HUES64 (cell line): ENCODE data around the gene LRRC39. TPM values are rescaled to one million over a fixed set of nuclear protein-coding genes. Genes with fewer than 3 reads are reported as not detected.
"Not testable (repeated sequence)": the region's sequence is repeated elsewhere in the genome, so short reads cannot be mapped to it uniquely, and the experiment has no call there.

Experiments used
- H3K27ac ChIP-seq: 2 replicates; pipeline ENCODE4 v1.7.0; 2013; ENCODE audit warnings: low read depth, low read length, inconsistent platforms
- H3K27me3 ChIP-seq: 2 replicates; pipeline ENCODE4 v1.6.1; 2013; ENCODE audit warnings: mild to moderate bottlenecking, low read length; ENCODE audit not compliant: insufficient read depth
- H3K36me3 ChIP-seq: 2 replicates; pipeline ENCODE4 v1.6.1; 2013; ENCODE audit warnings: mild to moderate bottlenecking, low read length; ENCODE audit not compliant: insufficient read depth
- H3K4me1 ChIP-seq: 2 replicates; pipeline ENCODE4 v1.6.1; 2013; ENCODE audit warnings: mild to moderate bottlenecking, low read length, moderate library complexity; ENCODE audit not compliant: insufficient read depth
- H3K4me3 ChIP-seq: 2 replicates; pipeline ENCODE4 v1.5.1; 2013; ENCODE audit warnings: mild to moderate bottlenecking, low read length, moderate library complexity
- H3K9ac ChIP-seq: 2 replicates; pipeline ENCODE4 v1.6.1; 2013; ENCODE audit warnings: mild to moderate bottlenecking, low read depth, low read length
- H3K9me3 ChIP-seq: 2 replicates; pipeline ENCODE4 v1.6.1; 2013; ENCODE audit warnings: low read depth, low read length; ENCODE audit not compliant: insufficient read depth
- WGBS: fragments of 150-250, 120-280 bp; methylation state at CpG from one replicate; pipeline ENCODE4 v1.1.7; 2013; ENCODE audit warnings: missing lambda C conversion rate; 5-methylcytosine and 5-hydroxymethylcytosine counted together
- polyA plus RNA-seq, 2 experiments: library from polyadenylated mRNA; stranded (reverse); fragments of 50-300 nt; gene quantifications; one replicate each; pipeline ENCODE4 v1.2.3, GENCODE V29; 2013

LRRC39 gene
- 0.45 TPM for polyA plus RNA-seq (2013, experiment 1 of 2)
- 0.38 TPM for polyA plus RNA-seq (2013, experiment 2 of 2)

DNA sequence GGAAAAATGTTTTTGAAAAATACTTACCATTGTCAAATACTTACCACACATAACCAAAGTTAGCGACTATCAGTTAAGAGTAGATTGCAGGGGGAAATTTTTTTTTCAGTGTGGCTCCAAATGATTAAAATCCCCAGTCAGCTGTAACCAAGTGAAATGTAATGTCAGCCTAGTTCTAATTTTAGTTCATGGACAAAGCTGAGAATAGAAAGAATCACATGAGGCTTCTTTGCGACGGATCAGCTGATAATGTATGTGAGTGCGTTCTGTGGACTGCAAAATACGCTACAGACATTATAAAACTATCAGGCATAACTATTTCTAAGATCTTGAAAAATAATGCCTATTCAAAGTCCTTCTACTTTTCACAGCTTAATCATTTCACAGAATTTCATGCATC, at the start of gene LRRC39:
Gene LRRC39, minus strand, starts transcription at position 166 of the 400 bp plus-strand sequence. CDS start 9,740 bp downstream, outside the sequence.
- Histone ChIP-seq H3K4me1 (no peaks in the 10 kb centered on the region), H3K4me3 (no peak within 1 kb of the TSS), H3K9ac (no peak within 1 kb of the TSS), H3K27me3 (no peaks in the 10 kb centered on the region), H3K36me3 (no peaks in the 10 kb centered on the region), H3K27ac (no peak within 1 kb of the TSS), H3K9me3 (no peaks in the 10 kb centered on the region)
- 94% methylated on average over 2 of the region's 5 CpGs for WGBS

DNA sequence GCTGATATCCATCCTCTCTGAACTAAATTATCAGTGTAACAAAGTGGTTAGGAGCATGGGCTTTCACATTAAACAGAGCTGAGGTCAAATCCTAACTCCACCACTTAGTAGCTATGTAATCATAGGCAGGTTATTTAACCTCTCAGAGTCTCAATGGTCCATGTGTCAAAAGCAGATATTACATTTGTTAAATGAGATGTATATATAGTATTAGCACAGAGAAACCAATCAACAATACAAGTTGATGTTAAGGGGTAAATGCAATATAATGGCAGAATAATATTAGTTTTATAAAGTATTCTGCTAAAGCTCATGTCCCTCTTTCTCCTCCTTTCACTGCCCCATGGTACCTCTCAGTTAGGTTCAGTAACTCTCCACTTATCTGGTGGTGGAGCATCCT, 44.4 kb upstream of the LRRC39 start:
- Histone ChIP-seq H3K9ac (no peak overlapping the region), H3K36me3 (peaks cover 35% of the 10 kb centered on the region), H3K4me3 (no peak overlapping the region)

DNA sequence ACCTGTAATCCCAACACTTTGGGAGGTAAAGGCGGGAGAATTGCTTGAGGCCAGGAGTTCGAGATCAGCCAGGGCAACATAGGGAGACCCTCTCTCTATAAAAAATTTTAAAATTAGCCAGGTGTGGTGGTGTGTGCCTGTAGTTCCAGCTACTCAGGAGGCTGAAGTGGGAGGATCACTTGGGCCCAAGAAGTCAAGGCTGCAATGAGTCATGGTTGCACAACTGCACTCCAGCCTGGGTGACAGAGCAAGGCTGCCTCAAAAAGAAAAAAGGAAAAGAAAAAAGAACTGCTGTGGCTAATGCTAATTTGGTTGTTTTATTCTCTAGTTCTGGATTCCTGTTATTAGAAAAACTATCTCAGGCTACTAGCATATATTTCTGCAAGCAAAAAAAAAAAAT, 41.8 kb upstream of the LRRC39 start:
- Histone ChIP-seq H3K4me3 (no peak overlapping the region), H3K36me3 (peaks cover 56% of the 10 kb centered on the region), H3K9ac (no peak overlapping the region), H3K27ac (no peak overlapping the region), H3K27me3 (no peaks in the 10 kb centered on the region), H3K4me1 (no peaks in the 10 kb centered on the region), H3K9me3 (no peaks in the 10 kb centered on the region)
- WGBS: 93% methylated on average over 2 of the region's 2 CpGs

More for the DNA sequence above, 44.4 kb upstream of the LRRC39 start:
- Histone ChIP-seq H3K27ac (no peak overlapping the region), H3K27me3 (no peaks in the 10 kb centered on the region), H3K9me3 (no peaks in the 10 kb centered on the region), H3K4me1 (no peaks in the 10 kb centered on the region)

DNA sequence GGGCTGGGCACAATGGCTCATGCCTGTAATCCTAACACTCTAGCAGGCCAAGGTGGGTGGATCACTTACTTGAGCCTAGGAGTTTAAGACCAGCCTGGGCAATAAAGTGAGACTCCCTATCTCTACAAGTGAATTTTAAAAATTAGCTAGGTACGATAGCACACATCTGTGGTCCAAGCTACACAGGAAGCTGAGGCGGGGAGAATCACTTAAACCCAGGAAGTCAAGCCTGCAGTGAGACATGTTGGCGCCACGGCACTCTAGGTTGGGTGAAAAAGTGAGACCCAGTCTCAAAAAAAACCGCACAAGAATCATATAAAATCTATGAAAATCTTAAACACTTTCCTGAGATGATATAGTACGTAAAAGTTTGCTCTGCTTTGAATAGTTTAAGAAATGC, 41.4 kb upstream of the LRRC39 start:
- no peaks in the 10 kb centered on the region for H3K27me3 ChIP-seq
- no peaks in the 10 kb centered on the region for H3K4me1 ChIP-seq
- 79% methylated on average over 6 of the region's 6 CpGs for WGBS
- no peak overlapping the region for H3K9ac ChIP-seq
- peaks cover 60% of the 10 kb centered on the region for H3K36me3 ChIP-seq
- no peaks in the 10 kb centered on the region for H3K9me3 ChIP-seq
- H3K27ac ChIP-seq: no peak overlapping the region
- H3K4me3 ChIP-seq: no peak overlapping the region

DNA sequence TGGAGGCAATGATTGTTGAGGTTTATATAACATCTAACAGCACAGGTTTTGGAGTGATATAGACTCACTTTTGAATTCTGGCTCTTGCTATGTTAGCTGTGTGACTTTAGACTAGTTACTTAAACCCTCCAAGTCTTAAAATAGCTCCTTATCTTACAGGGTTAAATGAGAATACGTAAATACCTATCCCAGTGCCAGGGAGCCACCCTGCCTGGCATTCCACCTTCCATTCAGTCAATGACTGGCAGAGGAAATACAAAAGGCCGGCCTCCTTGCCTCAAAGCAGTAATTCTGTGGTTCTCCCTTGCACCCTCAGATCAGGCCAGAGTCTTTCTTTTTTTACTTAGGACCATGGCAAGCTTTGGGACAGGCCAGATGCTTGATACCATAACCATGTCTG, 39.8 kb upstream of the LRRC39 start:
- 94% methylated on average over 2 of the region's 2 CpGs for WGBS

DNA sequence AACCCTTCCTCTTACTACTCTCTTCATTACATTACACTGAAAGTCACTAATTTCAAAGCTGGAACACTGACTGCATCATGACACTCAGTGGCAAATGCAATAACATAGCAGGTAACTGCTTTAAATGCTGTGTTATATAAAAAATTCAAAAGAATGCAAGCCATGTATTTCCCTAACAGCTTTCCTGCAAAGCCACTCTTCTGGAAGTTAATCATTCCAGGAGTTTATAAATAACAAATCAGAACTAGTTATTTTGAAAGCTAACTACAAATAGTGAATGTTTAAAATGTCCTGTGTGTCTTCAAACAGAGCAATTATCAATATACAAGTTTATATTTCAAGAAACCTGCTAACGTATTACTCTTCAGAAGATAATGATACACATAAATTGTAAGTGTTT, 37.0 kb upstream of the LRRC39 start:
- Histone ChIP-seq H3K27ac (no peak overlapping the region), H3K36me3 (peaks cover 87% of the 10 kb centered on the region), H3K27me3 (no peaks in the 10 kb centered on the region), H3K4me1 (no peaks in the 10 kb centered on the region), H3K9me3 (no peaks in the 10 kb centered on the region), H3K9ac (no peak overlapping the region), H3K4me3 (no peak overlapping the region)
- no CpG with 5 or more reads among the region's 1 CpG for WGBS

More for the DNA sequence above, 39.8 kb upstream of the LRRC39 start:
- Histone ChIP-seq H3K4me3 (no peak overlapping the region), H3K9ac (no peak overlapping the region), H3K9me3 (no peaks in the 10 kb centered on the region), H3K27me3 (no peaks in the 10 kb centered on the region), H3K36me3 (peaks cover 73% of the 10 kb centered on the region), H3K4me1 (no peaks in the 10 kb centered on the region), H3K27ac (no peak overlapping the region)

DNA sequence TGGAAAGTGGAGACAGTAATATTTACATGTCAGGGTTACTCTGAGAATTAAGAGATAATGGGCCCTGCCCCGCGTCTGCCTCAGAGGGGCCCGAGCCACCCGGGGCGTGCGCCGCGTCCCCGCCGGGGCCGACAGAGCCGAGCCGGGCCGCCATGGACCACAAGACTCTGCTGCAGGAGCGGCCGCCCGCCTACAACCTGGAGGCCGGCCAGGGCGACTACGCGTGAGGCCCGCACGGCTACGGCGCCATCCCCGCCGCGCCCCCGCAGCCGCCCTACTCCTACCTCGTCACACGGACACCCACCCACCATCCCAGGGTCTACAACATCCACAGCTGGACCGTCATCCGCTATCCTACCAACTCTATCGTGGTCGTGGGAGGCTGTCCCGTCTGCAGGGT, 35.1 kb upstream of the LRRC39 start:
- Histone ChIP-seq H3K9me3 (no peaks in the 10 kb centered on the region), H3K9ac (no peak overlapping the region), H3K36me3 (peaks cover 89% of the 10 kb centered on the region), H3K4me1 (no peaks in the 10 kb centered on the region), H3K27me3 (no peaks in the 10 kb centered on the region), H3K27ac (no peak overlapping the region), H3K4me3 (no peak overlapping the region)
- WGBS: 97% methylated on average over 37 of the region's 37 CpGs

DNA sequence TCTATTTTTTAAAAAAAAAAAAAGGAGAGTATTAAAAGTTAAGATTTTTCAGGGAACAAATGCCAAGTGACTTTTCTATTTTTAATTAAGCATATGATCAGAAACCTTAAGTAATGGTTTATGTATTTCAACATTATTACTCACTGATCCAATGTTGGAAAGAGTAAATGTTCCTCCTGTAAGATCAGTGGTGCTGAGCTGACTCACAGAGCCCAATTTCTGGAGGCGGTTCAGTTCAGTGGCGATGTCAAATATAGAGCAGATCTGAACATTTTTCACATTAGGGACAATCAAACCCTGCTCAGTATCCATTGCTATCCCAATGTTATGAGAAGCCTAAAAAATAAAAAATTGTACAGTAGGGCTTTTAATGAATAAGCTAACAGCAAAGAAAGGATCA, 28.2 kb upstream of the LRRC39 start:
- no peak overlapping the region for H3K4me3 ChIP-seq
- no peaks in the 10 kb centered on the region for H3K27me3 ChIP-seq
- H3K36me3 ChIP-seq: peaks cover 59% of the 10 kb centered on the region
- no peaks in the 10 kb centered on the region for H3K4me1 ChIP-seq
- H3K9ac ChIP-seq: no peak overlapping the region
- WGBS: 98% methylated on average over 2 of the region's 2 CpGs
- H3K27ac ChIP-seq: no peak overlapping the region
- H3K9me3 ChIP-seq: peaks cover 4% of the 10 kb centered on the region; the same call in 1 of the 2 replicates

DNA sequence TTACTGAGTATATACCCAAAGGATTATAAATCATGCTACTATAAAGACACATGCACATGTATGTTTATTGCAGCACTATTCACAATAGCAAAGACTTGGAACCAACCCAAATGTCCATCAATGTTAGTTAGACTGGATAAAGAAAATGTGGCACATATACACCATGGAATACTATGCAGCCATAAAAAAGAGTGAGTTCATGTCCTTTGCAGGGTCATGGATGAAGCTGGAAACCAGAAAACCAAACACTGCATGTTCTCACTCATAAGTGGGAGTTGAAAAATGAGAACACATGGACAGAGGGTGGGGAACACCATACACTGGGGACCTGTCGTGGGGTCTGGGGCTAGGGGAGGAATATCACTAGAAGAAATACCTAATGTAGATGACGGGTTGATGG, 27.5 kb upstream of the LRRC39 start:
- H3K27me3 ChIP-seq, H3K4me1 ChIP-seq, H3K9ac ChIP-seq, H3K27ac ChIP-seq, H3K9me3 ChIP-seq, H3K4me3 ChIP-seq: not testable (repeated sequence)
- 96% methylated on average over 2 of the region's 2 CpGs for WGBS
- H3K36me3 ChIP-seq: peaks cover 52% of the 10 kb centered on the region

DNA sequence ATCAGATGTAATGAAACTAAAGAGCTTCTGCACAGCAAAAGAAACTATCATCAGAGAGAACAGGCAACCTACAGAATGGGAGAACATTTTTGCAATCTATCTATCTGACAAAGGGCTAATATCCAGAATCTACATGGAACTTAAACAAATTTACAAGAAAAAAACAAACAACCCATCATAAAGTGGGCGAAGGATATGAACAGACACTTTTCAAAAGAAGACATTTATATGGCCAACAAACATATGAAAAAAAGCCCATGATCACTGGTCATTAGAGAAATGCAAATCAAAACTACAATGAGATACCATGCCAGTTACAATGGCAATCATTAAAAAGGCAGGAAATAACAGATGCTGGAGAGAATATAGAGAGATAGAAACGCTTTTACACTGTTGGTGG, 27.0 kb upstream of the LRRC39 start:
- 100% methylated on average over 2 of the region's 2 CpGs for WGBS
- H3K27ac ChIP-seq, H3K9me3 ChIP-seq, H3K9ac ChIP-seq, H3K4me3 ChIP-seq, H3K4me1 ChIP-seq, H3K27me3 ChIP-seq: not testable (repeated sequence)
- peaks cover 48% of the 10 kb centered on the region for H3K36me3 ChIP-seq

DNA sequence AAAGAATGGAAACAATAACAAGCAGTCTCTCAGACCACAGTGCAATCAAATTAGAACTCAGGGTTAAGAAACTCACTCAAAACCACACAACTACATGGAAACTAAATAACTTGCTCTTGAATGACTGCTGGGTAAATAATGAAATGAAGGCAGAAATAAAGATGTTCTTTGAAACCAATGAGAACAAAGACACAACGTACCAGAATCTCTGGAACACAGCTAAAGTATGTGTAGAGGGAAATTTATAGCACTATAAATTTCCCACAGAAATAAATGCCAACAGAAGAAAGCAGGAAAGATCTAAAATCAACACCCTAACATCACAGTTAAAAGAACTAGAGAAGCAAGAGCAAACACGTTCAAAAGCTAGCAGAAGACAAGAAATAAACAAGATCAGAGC, 24.6 kb upstream of the LRRC39 start:
- H3K27me3 ChIP-seq, H3K27ac ChIP-seq, H3K4me3 ChIP-seq, H3K9me3 ChIP-seq, H3K9ac ChIP-seq, H3K4me1 ChIP-seq: not testable (repeated sequence)
- 82% methylated on average over 1 of the region's 2 CpGs for WGBS
- peaks cover 51% of the 10 kb centered on the region for H3K36me3 ChIP-seq

DNA sequence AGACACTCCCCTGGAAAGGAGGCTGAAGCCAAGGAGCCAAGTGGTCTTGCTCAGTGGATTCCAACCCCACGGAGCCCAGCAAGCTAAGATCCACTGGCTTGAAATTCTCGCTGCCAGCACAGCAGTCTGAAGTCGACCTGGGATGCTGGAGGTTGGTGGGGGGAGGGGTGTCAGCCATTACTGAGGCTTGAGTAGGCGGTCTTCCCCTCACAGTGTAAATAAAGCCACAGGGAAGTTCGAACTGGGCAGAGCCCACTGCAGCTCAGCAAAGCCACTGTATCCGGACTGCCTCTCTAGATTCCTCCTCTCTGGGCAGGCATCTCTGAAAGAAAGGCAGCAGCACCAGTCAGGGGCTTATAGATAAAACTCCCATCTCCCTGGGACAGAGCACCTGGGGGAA, 22.0 kb upstream of the LRRC39 start:
- not testable (repeated sequence) for H3K4me1 ChIP-seq, H3K27me3 ChIP-seq, H3K9me3 ChIP-seq, H3K4me3 ChIP-seq
- H3K36me3 ChIP-seq: peaks cover 49% of the 10 kb centered on the region
- H3K27ac ChIP-seq: peak overlapping the region; percentile 41; the same call in 1 of the 2 replicates
- peak overlapping the region; percentile 54; the same call in 1 of the 2 replicates for H3K9ac ChIP-seq
- 38% methylated on average over 6 of the region's 6 CpGs for WGBS
